Measurements from ENCODE around the gene STKLD1.
"Not testable (repeated sequence)": the region's sequence is repeated elsewhere in the genome, so short reads cannot be mapped to it uniquely, and the experiment has no call there.

Gene STKLD1

GRCh38 chr9:133382507-133383141 is 6.5 kb downstream of the STKLD1 start:
- DNase-seq (ENCODE audit: insufficient read length, low spot score) (no peak), FAIRE-seq (no peak)
- no peak for TF ChIP-seq TAF1 (IDR thresholded peaks at IDR 0.05; ENCODE audit: low read depth, low read length)
- no peak for TF ChIP-seq PAX5 (IDR thresholded peaks at IDR 0.05; ENCODE audit: insufficient read depth, low read length, severe bottlenecking)
- no peak for TF ChIP-seq POLR2AphosphoS5 (IDR thresholded peaks at IDR 0.05; ENCODE audit: low read depth, low read length)
- no peak for TF ChIP-seq SPI1 (IDR thresholded peaks at IDR 0.05; ENCODE audit: low read depth, low read length)
- no peak for TF ChIP-seq POLR2A (IDR thresholded peaks at IDR 0.05; ENCODE audit: low read depth, low read length)
- no peak for TF ChIP-seq POU2F2 (IDR thresholded peaks at IDR 0.05; ENCODE audit: low read depth, low read length)

GRCh38 chr9:133383438-133383837 is 7.3 kb downstream of the STKLD1 start:
- no peak for DNase-seq (ENCODE audit: insufficient read length, low spot score)
- TF ChIP-seq POLR2A (IDR thresholded peaks at IDR 0.05; ENCODE audit: low read depth, low read length) (no peak), SPI1 (IDR thresholded peaks at IDR 0.05; ENCODE audit: low read depth, low read length) (no peak), TAF1 (IDR thresholded peaks at IDR 0.05; ENCODE audit: low read depth, low read length) (no peak), PAX5 (IDR thresholded peaks at IDR 0.05; ENCODE audit: insufficient read depth, low read length, severe bottlenecking) (no peak), POU2F2 (IDR thresholded peaks at IDR 0.05; ENCODE audit: low read depth, low read length) (no peak), POLR2AphosphoS5 (IDR thresholded peaks at IDR 0.05; ENCODE audit: low read depth, low read length) (no peak)
- no peak for FAIRE-seq

- DNase-seq (ENCODE audit: insufficient read length, low spot score) (no peak), FAIRE-seq (no peak)
- TF ChIP-seq POU2F2 (IDR thresholded peaks at IDR 0.05; ENCODE audit: low read depth, low read length) (no peak), PAX5 (IDR thresholded peaks at IDR 0.05; ENCODE audit: insufficient read depth, low read length, severe bottlenecking) (no peak), TAF1 (IDR thresholded peaks at IDR 0.05; ENCODE audit: low read depth, low read length) (no peak), POLR2A (IDR thresholded peaks at IDR 0.05; ENCODE audit: low read depth, low read length) (no peak), SPI1 (IDR thresholded peaks at IDR 0.05; ENCODE audit: low read depth, low read length) (no peak), POLR2AphosphoS5 (IDR thresholded peaks at IDR 0.05; ENCODE audit: low read depth, low read length) (no peak)
These were observed 8.7 kb downstream of the STKLD1 start for GRCh38 chr9:133384736-133385321.

- DNase-seq (ENCODE audit: insufficient read length, low spot score): no peak
- FAIRE-seq: no peak
- TF ChIP-seq POLR2AphosphoS5 (IDR thresholded peaks at IDR 0.05; ENCODE audit: low read depth, low read length): no peak
- TF ChIP-seq SPI1 (IDR thresholded peaks at IDR 0.05; ENCODE audit: low read depth, low read length): no peak
- no peak for TF ChIP-seq POU2F2 (IDR thresholded peaks at IDR 0.05; ENCODE audit: low read depth, low read length)
- no peak for TF ChIP-seq PAX5 (IDR thresholded peaks at IDR 0.05; ENCODE audit: insufficient read depth, low read length, severe bottlenecking)
- TF ChIP-seq POLR2A (IDR thresholded peaks at IDR 0.05; ENCODE audit: low read depth, low read length): no peak
- TF ChIP-seq TAF1 (IDR thresholded peaks at IDR 0.05; ENCODE audit: low read depth, low read length): no peak
These were observed 9.3 kb downstream of the STKLD1 start for GRCh38 chr9:133385452-133385851.

GRCh38 chr9:133386338-133386737 is 10.2 kb downstream of the STKLD1 start:
- DNase-seq (ENCODE audit: insufficient read length, low spot score) (no peak), FAIRE-seq (no peak)
- no peak for TF ChIP-seq PAX5 (IDR thresholded peaks at IDR 0.05; ENCODE audit: insufficient read depth, low read length, severe bottlenecking)
- TF ChIP-seq TAF1 (IDR thresholded peaks at IDR 0.05; ENCODE audit: low read depth, low read length): no peak
- no peak for TF ChIP-seq SPI1 (IDR thresholded peaks at IDR 0.05; ENCODE audit: low read depth, low read length)
- no peak for TF ChIP-seq POU2F2 (IDR thresholded peaks at IDR 0.05; ENCODE audit: low read depth, low read length)
- TF ChIP-seq POLR2AphosphoS5 (IDR thresholded peaks at IDR 0.05; ENCODE audit: low read depth, low read length): no peak
- TF ChIP-seq POLR2A (IDR thresholded peaks at IDR 0.05; ENCODE audit: low read depth, low read length): no peak

- TF ChIP-seq TAF1 (IDR thresholded peaks at IDR 0.05; ENCODE audit: low read depth, low read length) (no peak), POLR2AphosphoS5 (IDR thresholded peaks at IDR 0.05; ENCODE audit: low read depth, low read length) (no peak), POLR2A (IDR thresholded peaks at IDR 0.05; ENCODE audit: low read depth, low read length) (no peak), SPI1 (IDR thresholded peaks at IDR 0.05; ENCODE audit: low read depth, low read length) (no peak), PAX5 (IDR thresholded peaks at IDR 0.05; ENCODE audit: insufficient read depth, low read length, severe bottlenecking) (no peak), POU2F2 (IDR thresholded peaks at IDR 0.05; ENCODE audit: low read depth, low read length) (no peak)
- DNase-seq (ENCODE audit: insufficient read length, low spot score) (no peak), FAIRE-seq (no peak)
These were observed 11.5 kb downstream of the STKLD1 start for GRCh38 chr9:133387680-133388079.

- no peak for TF ChIP-seq TAF1 (IDR thresholded peaks at IDR 0.05; ENCODE audit: low read depth, low read length)
- TF ChIP-seq POLR2A (IDR thresholded peaks at IDR 0.05; ENCODE audit: low read depth, low read length): no peak
- no peak for TF ChIP-seq PAX5 (IDR thresholded peaks at IDR 0.05; ENCODE audit: insufficient read depth, low read length, severe bottlenecking)
- no peak for TF ChIP-seq SPI1 (IDR thresholded peaks at IDR 0.05; ENCODE audit: low read depth, low read length)
- TF ChIP-seq POLR2AphosphoS5 (IDR thresholded peaks at IDR 0.05; ENCODE audit: low read depth, low read length): no peak
- TF ChIP-seq POU2F2 (IDR thresholded peaks at IDR 0.05; ENCODE audit: low read depth, low read length): no peak
- DNase-seq (ENCODE audit: insufficient read length, low spot score) (no peak), FAIRE-seq (no peak)
These were observed 12.9 kb downstream of the STKLD1 start for GRCh38 chr9:133389025-133389557.

- DNase-seq (ENCODE audit: insufficient read length, low spot score) (no peak), FAIRE-seq (no peak)
- TF ChIP-seq POLR2A (IDR thresholded peaks at IDR 0.05; ENCODE audit: low read depth, low read length): no peak
- TF ChIP-seq SPI1 (IDR thresholded peaks at IDR 0.05; ENCODE audit: low read depth, low read length): no peak
- no peak for TF ChIP-seq POU2F2 (IDR thresholded peaks at IDR 0.05; ENCODE audit: low read depth, low read length)
- TF ChIP-seq PAX5 (IDR thresholded peaks at IDR 0.05; ENCODE audit: insufficient read depth, low read length, severe bottlenecking): no peak
- no peak for TF ChIP-seq TAF1 (IDR thresholded peaks at IDR 0.05; ENCODE audit: low read depth, low read length)
- TF ChIP-seq POLR2AphosphoS5 (IDR thresholded peaks at IDR 0.05; ENCODE audit: low read depth, low read length): no peak
These were observed 13.4 kb downstream of the STKLD1 start for GRCh38 chr9:133389562-133389961.

GRCh38 chr9:133390713-133391112 is 14.5 kb downstream of the STKLD1 start:
- TF ChIP-seq PAX5 (IDR thresholded peaks at IDR 0.05; ENCODE audit: insufficient read depth, low read length, severe bottlenecking) (no peak), TAF1 (IDR thresholded peaks at IDR 0.05; ENCODE audit: low read depth, low read length) (no peak), POLR2A (IDR thresholded peaks at IDR 0.05; ENCODE audit: low read depth, low read length) (no peak), POLR2AphosphoS5 (IDR thresholded peaks at IDR 0.05; ENCODE audit: low read depth, low read length) (no peak), SPI1 (IDR thresholded peaks at IDR 0.05; ENCODE audit: low read depth, low read length) (no peak), POU2F2 (IDR thresholded peaks at IDR 0.05; ENCODE audit: low read depth, low read length) (no peak)
- no peak for FAIRE-seq

GRCh38 chr9:133391449-133391848 is 15.3 kb downstream of the STKLD1 start:
- FAIRE-seq; DNase-seq (ENCODE audit: insufficient read length, low spot score): not testable (repeated sequence)

More at GRCh38 chr9:133390713-133391112, 14.5 kb downstream of the STKLD1 start:
- DNase-seq (ENCODE audit: insufficient read length, low spot score): no peak

GRCh38 chr9:133392308-133392707 is 16.1 kb downstream of the STKLD1 start:
- not testable (repeated sequence) for FAIRE-seq; DNase-seq (ENCODE audit: insufficient read length, low spot score)

All from GM12891 (cell line).